Measurements from ENCODE around the gene LDB2.

- no peak for TF ChIP-seq POLR2A (IDR thresholded peaks at IDR 0.05; ENCODE audit: control extremely low read depth in 1 of 2, low read depth in 2 of 2, low read length in 2 of 2)
- no peak for TF ChIP-seq POLR2AphosphoS5 (IDR thresholded peaks at IDR 0.05; ENCODE audit: low read depth, low read length)
- TF ChIP-seq EP300 (IDR thresholded peaks at IDR 0.05; ENCODE audit: borderline replicate concordance in 1 of 2, low read depth in 2 of 2, low read length in 2 of 2), result no peak
- no peak for TF ChIP-seq CREB1 (IDR thresholded peaks at IDR 0.05)
- no peak for TF ChIP-seq SUZ12 (IDR thresholded peaks at IDR 0.05; ENCODE audit: low read length)
- TF ChIP-seq JUN (IDR thresholded peaks at IDR 0.05; ENCODE audit: low read depth, low read length), result no peak
- TF ChIP-seq CTCF (IDR thresholded peaks at IDR 0.05; ENCODE audit: control extremely low read depth in 1 of 3, insufficient read depth in 1 of 3, low read depth in 1 of 3, low read length in 3 of 3), result no peak
- TF ChIP-seq BCL11A (IDR thresholded peaks at IDR 0.05; ENCODE audit: low read depth in 2 of 2, low read length in 2 of 2), result no peak
- no peak for TF ChIP-seq HDAC2 (IDR thresholded peaks at IDR 0.05; ENCODE audit: borderline replicate concordance in 1 of 2, low read depth in 2 of 2, low read length in 2 of 2)
- TF ChIP-seq GABPA (IDR thresholded peaks at IDR 0.05; ENCODE audit: borderline replicate concordance, insufficient read depth, low read length), result no peak
- no peak for TF ChIP-seq EZH2 (IDR thresholded peaks at IDR 0.05; ENCODE audit: low read depth, low read length, severe bottlenecking)
- no peak for TF ChIP-seq TEAD4 (IDR thresholded peaks at IDR 0.05; ENCODE audit: low read depth, low read length)
- TF ChIP-seq ZNF274 (IDR thresholded peaks at IDR 0.05; ENCODE audit: borderline replicate concordance, extremely low read depth, low read length), result no peak
Observed at GRCh38 chr4:16668488-16668887, 230.0 kb downstream of the LDB2 start.

Measured in H1 (cell line).